Breast epithelium (tissue), 3 donors: Measurements from ENCODE around the gene ASF1A.

Experiments
- POLR2A ChIP-seq: fragments of 450-650 bp; IDR thresholded peaks from one replicate; pipeline ENCODE4 v1.6.1; 2016; ENCODE audit warnings: antibody characterized with exemption, mild to moderate bottlenecking, moderate library complexity
- POLR2AphosphoS5 ChIP-seq, 3 donors: sonication (generic); formaldehyde crosslinking; IDR thresholded peaks; one replicate each; pipeline ENCODE4 v1.6.1; 2017; ENCODE audit warnings: antibody characterized with exemption in 3 of 3
- TF ChIP-seq, protein P1 (sequence below), 3 donors: fragments of 450-650 bp; IDR thresholded peaks; one replicate each; pipeline ENCODE4 v1.5.1; 2016 to 2017; ENCODE audit warnings: antibody characterized with exemption in 3 of 3, mild to moderate bottlenecking in 3 of 3, moderate library complexity in 3 of 3

DNA sequence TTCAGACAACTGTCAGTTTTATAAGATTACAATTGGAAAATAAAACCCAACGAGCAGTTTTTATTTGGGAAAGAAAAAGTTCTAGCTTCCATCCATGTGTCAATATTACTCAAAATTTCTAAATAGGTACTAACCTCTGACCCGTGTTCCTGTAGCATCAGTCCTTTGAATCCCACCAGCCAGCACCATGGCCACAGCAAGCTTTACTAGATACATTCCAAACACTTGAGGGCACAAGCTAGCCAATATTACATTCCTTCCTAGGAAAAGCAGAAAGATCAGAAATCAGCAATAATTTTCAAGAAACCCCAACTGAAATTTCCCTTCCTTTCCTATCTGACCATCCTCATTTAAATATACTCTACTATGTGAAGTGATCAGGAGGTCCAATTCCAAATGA lies 19.2 kb downstream of the ASF1A start:
- TF ChIP-seq, protein P1, sequence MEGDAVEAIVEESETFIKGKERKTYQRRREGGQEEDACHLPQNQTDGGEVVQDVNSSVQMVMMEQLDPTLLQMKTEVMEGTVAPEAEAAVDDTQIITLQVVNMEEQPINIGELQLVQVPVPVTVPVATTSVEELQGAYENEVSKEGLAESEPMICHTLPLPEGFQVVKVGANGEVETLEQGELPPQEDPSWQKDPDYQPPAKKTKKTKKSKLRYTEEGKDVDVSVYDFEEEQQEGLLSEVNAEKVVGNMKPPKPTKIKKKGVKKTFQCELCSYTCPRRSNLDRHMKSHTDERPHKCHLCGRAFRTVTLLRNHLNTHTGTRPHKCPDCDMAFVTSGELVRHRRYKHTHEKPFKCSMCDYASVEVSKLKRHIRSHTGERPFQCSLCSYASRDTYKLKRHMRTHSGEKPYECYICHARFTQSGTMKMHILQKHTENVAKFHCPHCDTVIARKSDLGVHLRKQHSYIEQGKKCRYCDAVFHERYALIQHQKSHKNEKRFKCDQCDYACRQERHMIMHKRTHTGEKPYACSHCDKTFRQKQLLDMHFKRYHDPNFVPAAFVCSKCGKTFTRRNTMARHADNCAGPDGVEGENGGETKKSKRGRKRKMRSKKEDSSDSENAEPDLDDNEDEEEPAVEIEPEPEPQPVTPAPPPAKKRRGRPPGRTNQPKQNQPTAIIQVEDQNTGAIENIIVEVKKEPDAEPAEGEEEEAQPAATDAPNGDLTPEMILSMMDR (IDR thresholded peaks at IDR 0.05) = no peak
- no peak for TF ChIP-seq POLR2A
- no peak for TF ChIP-seq POLR2AphosphoS5 (IDR thresholded peaks at IDR 0.05)
